Aorta (tissue), 5 donors: Measurements from ENCODE around the gene ANKRD24. TPM values are rescaled to one million over a fixed set of nuclear protein-coding genes. Genes with fewer than 3 reads are reported as not detected.

Experiments used
- ATAC-seq: fragments of 200-7000 bp; cut with Tn5 transposase; one replicate; pipeline ENCODE4 v1.9.1; 2022; ENCODE audit warnings: moderate library complexity; ENCODE audit not compliant: low FRiP score
- DNase-seq, 2 donors: peaks; one replicate each; pipeline ENCODE4 v3.0.0-alpha.2; 2020
- H3K27ac ChIP-seq, 2 donors: one replicate each; pipeline ENCODE4 v1.5.1; 2013; ENCODE audit warnings: low read length in 2 of 2, mild to moderate bottlenecking in 2 of 2, moderate library complexity in 2 of 2, control low read depth in 1 of 2, inconsistent platforms in 1 of 2, low read depth in 1 of 2
- H3K27me3 ChIP-seq, 2 donors: one replicate each; pipeline ENCODE4 v1.6.1; 2013; ENCODE audit warnings: control low read depth in 1 of 2, low read length in 1 of 2, mild to moderate bottlenecking in 1 of 2, moderate library complexity in 1 of 2; ENCODE audit not compliant: insufficient read depth in 2 of 2, control insufficient read depth in 1 of 2
- H3K36me3 ChIP-seq, 2 donors: one replicate each; pipeline ENCODE4 v1.6.1; 2013; ENCODE audit warnings: control low read depth in 1 of 2, low read length in 1 of 2, mild to moderate bottlenecking in 1 of 2; ENCODE audit not compliant: insufficient read depth in 2 of 2, control insufficient read depth in 1 of 2
- H3K4me1 ChIP-seq, 2 donors: one replicate each; pipeline ENCODE4 v1.6.1; 2013; ENCODE audit warnings: low read length in 2 of 2, control low read depth in 1 of 2, mild to moderate bottlenecking in 1 of 2, moderate library complexity in 1 of 2; ENCODE audit not compliant: insufficient read depth in 2 of 2, control insufficient read depth in 1 of 2
- H3K4me3 ChIP-seq, 2 donors: one replicate each; pipeline ENCODE4 v1.5.1; 2013; ENCODE audit warnings: low read length in 2 of 2, control low read depth in 1 of 2, mild to moderate bottlenecking in 1 of 2
- H3K9me3 ChIP-seq: one replicate; pipeline ENCODE4 v1.6.1; 2013; ENCODE audit warnings: mild to moderate bottlenecking, low read length; ENCODE audit not compliant: control insufficient read depth
- WGBS, 2 donors: extraction: QIAGEN DNeasy Blood & Tissue Kit; methylation state at CpG; one replicate each; pipeline ENCODE4 v1.1.7; 2013; 5-methylcytosine and 5-hydroxymethylcytosine counted together
- intact Hi-C, 2 donors: fragments of 100-400 bp; cut with DNase I; formaldehyde crosslinking; loops; one replicate each; pipeline versions ENCODE4 v1.14.2 to v1.15.0; 2022
- polyA plus RNA-seq, 2 donors: library from polyadenylated mRNA; stranded (reverse); fragments of 200-250 nt; gene quantifications; one replicate each; pipeline ENCODE4 v1.2.3, GENCODE V29; 2013
- total RNA-seq, 2 donors: library from RNA; stranded (reverse); fragmentation: NEBNext Ultra II Directional; extraction: Animal tissue kit (Norgen Biotek cat#: 25700); gene quantifications; one replicate each; pipeline ENCODE4 v1.2.1, GENCODE V29; 2021
- donor health status: healthy with polysubstance abuse.
- donor health status: Bipolar disorder and iron deficiency.
- donor health status: DM: no; HTN: no; CAD: no.
- donor health status: DM: no; HTN: no; CAD: no.
- donor health status: DM: yes; HTN: yes; CAD: no.

Gene ANKRD24
- total and polyA plus RNA-seq, 4 donors = 0.29 to 1.6 (median 0.68) TPM

- WGBS, 2 donors = 75 to 81% methylated on average over 29 to 33 of the region's 33 CpGs
- peak; percentile 44 for ATAC-seq
- intact Hi-C loops = loop anchor here (5.0 kb wide), 1 partner anchor 212 kb away; the partner anchor contains the start of gene EEF2 (in 2 of the 2)
Measured at GRCh38 chr19:4199699-4200293, 17.3 kb downstream of the ANKRD24 start.

GRCh38 chr19:4200940-4201542 lies 18.6 kb downstream of the ANKRD24 start:
- no peaks in the 10 kb centered on the region for H3K27me3 ChIP-seq
- DNase-seq = no peak
- no peak overlapping the region for H3K27ac ChIP-seq
- H3K36me3 ChIP-seq = no peaks in the 10 kb centered on the region
- H3K4me1 ChIP-seq = no peaks in the 10 kb centered on the region
- WGBS, 2 donors = 55 to 83% methylated on average over 2 of the region's 2 CpGs
- H3K4me3 ChIP-seq = no peak overlapping the region
- no peaks in the 10 kb centered on the region for H3K9me3 ChIP-seq
- no peak for ATAC-seq
- intact Hi-C loops = loop anchor here (5.0 kb wide), 1 partner anchor 214 kb away; the partner anchor contains the start of gene EEF2 (in 2 of the 2)

More at GRCh38 chr19:4199699-4200293, 17.3 kb downstream of the ANKRD24 start:
- no peak for DNase-seq
- Histone ChIP-seq H3K27ac (no peak overlapping the region), H3K36me3 (no peaks in the 10 kb centered on the region), H3K27me3 (no peaks in the 10 kb centered on the region), H3K4me1 (no peaks in the 10 kb centered on the region), H3K4me3 (no peak overlapping the region), H3K9me3 (no peaks in the 10 kb centered on the region)

GRCh38 chr19:4201798-4202197 lies 19.3 kb downstream of the ANKRD24 start:
- DNase-seq = no peak

GRCh38 chr19:4206818-4207484 lies 24.5 kb downstream of the ANKRD24 start:
- no peaks in the 10 kb centered on the region for H3K27me3 ChIP-seq

More at GRCh38 chr19:4201798-4202197, 19.3 kb downstream of the ANKRD24 start:
- Histone ChIP-seq H3K4me1 (no peaks in the 10 kb centered on the region), H3K27me3 (no peaks in the 10 kb centered on the region), H3K9me3 (no peaks in the 10 kb centered on the region), H3K4me3 (no peak overlapping the region), H3K27ac (no peak overlapping the region), H3K36me3 (no peaks in the 10 kb centered on the region)
- WGBS, 2 donors = 81 to 85% methylated on average over 4 of the region's 4 CpGs
- intact Hi-C loops = loop anchor here (5.0 kb wide), 1 partner anchor 214 kb away; the partner anchor contains the start of gene EEF2 (in 2 of the 2)
- no peak for ATAC-seq

GRCh38 chr19:4208385-4209094 lies 26.1 kb downstream of the ANKRD24 start:
- ATAC-seq (no peak), DNase-seq (no peak)
- intact Hi-C loops = no loop called here
- no peaks in the 10 kb centered on the region for H3K4me1 ChIP-seq
- 75 to 83% methylated on average over 13 of the region's 13 CpGs for WGBS, 2 donors
- H3K9me3 ChIP-seq = no peaks in the 10 kb centered on the region
- no peaks in the 10 kb centered on the region for H3K36me3 ChIP-seq
- no peaks in the 10 kb centered on the region for H3K27me3 ChIP-seq
- H3K4me3 ChIP-seq = no peak overlapping the region
- H3K27ac ChIP-seq = no peak overlapping the region

More at GRCh38 chr19:4206818-4207484, 24.5 kb downstream of the ANKRD24 start:
- ATAC-seq (no peak), DNase-seq (no peak)
- Histone ChIP-seq H3K4me1 (no peaks in the 10 kb centered on the region), H3K27ac (no peak overlapping the region), H3K4me3 (no peak overlapping the region), H3K9me3 (no peaks in the 10 kb centered on the region), H3K36me3 (no peaks in the 10 kb centered on the region)
- intact Hi-C loops = no loop called here
- WGBS, 2 donors = 80 to 81% methylated on average over 10 of the region's 10 CpGs

GRCh38 chr19:4210166-4210731 lies 27.8 kb downstream of the ANKRD24 start:
- no peak for DNase-seq
- Histone ChIP-seq H3K27me3 (no peaks in the 10 kb centered on the region), H3K27ac (no peak overlapping the region), H3K4me1 (no peaks in the 10 kb centered on the region), H3K36me3 (no peaks in the 10 kb centered on the region), H3K9me3 (no peaks in the 10 kb centered on the region), H3K4me3 (no peak overlapping the region)
- 79 to 84% methylated on average over 13 to 15 of the region's 15 CpGs for WGBS, 2 donors
- ATAC-seq = no peak
- intact Hi-C loops = no loop called here

- no peak for DNase-seq
- 67 to 73% methylated on average over 3 of the region's 3 CpGs for WGBS, 2 donors
- H3K4me1 ChIP-seq = no peaks in the 10 kb centered on the region
- H3K4me3 ChIP-seq = no peak overlapping the region
- ATAC-seq = no peak
- H3K9me3 ChIP-seq = no peaks in the 10 kb centered on the region
- H3K36me3 ChIP-seq = no peaks in the 10 kb centered on the region
- intact Hi-C loops = no loop called here
- H3K27ac ChIP-seq = no peak overlapping the region
- H3K27me3 ChIP-seq = no peaks in the 10 kb centered on the region
Measured at GRCh38 chr19:4213116-4213515, 30.6 kb downstream of the ANKRD24 start.

- intact Hi-C loops = no loop called here
Measured at GRCh38 chr19:4215807-4216206, 33.3 kb downstream of the ANKRD24 start.

More at GRCh38 chr19:4215807-4216206, 33.3 kb downstream of the ANKRD24 start:
- H3K9me3 ChIP-seq = no peaks in the 10 kb centered on the region
- ATAC-seq (no peak), DNase-seq (no peak)
- WGBS, 2 donors = 61 to 67% methylated on average over 10 of the region's 10 CpGs
- H3K27ac ChIP-seq = no peak overlapping the region
- H3K4me1 ChIP-seq = no peaks in the 10 kb centered on the region
- no peaks in the 10 kb centered on the region for H3K36me3 ChIP-seq
- H3K27me3 ChIP-seq = no peaks in the 10 kb centered on the region
- no peak overlapping the region for H3K4me3 ChIP-seq
